NCI-H524 (cell line): Measurements from ENCODE around the gene CHCHD1.
"Not testable (repeated sequence)": the region's sequence is repeated elsewhere in the genome, so short reads cannot be mapped to it uniquely, and the experiment has no call there.

Experiments used
- DNase-seq, 2 experiments: peaks; one replicate each; lab custom pipeline; 2025; lab: John Stamatoyannopoulos, UW

Gene CHCHD1

DNA sequence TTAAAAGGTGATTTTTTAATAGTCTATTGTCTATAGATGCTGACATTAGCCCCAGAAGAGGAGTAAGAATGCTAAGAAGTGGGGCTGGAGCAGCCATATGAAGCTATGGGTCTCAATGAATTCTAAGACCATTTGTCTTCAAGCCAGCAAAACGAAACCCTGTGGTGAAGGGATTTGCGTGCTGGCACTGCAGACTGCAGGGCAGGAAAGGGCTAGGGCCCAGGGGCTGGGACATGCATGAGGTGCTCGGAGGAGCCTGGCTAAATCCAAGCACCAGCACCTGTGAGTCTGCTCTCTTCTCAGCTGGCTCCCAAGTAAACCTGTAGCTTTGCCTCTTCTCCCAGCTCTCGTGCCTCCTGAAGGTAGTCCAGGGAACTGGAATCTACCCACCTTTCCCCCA lies 30.8 kb downstream of the CHCHD1 start:
- DNase-seq, result no peak

DNA sequence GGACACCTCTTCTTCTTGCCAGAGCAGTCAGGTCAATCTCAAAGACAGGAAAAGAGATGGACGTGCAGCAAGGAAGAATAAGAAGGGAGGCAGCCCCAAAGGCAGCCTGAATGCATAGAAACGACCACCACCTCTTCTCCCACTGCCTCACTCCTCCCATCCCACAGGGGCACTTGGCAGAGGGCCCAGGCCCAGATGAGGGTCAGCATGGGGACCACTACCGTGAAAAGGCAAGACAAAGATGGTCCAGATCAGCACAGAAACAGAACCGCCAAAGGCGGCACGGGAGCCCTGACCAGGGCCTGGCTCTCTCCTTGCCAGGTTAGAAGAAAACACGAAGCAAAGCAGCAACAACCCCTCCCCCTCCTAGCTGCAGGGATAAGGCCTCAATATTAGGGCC lies 31.5 kb downstream of the CHCHD1 start:
- DNase-seq, result no peak

- no peak for DNase-seq
Measured at GRCh38 chr10:73814276-73814895, 32.5 kb downstream of the CHCHD1 start.

- no peak for DNase-seq
Measured at GRCh38 chr10:73814896-73815718, 33.3 kb downstream of the CHCHD1 start.

- no peak for DNase-seq
Measured at GRCh38 chr10:73815719-73816030, 33.8 kb downstream of the CHCHD1 start.

DNA sequence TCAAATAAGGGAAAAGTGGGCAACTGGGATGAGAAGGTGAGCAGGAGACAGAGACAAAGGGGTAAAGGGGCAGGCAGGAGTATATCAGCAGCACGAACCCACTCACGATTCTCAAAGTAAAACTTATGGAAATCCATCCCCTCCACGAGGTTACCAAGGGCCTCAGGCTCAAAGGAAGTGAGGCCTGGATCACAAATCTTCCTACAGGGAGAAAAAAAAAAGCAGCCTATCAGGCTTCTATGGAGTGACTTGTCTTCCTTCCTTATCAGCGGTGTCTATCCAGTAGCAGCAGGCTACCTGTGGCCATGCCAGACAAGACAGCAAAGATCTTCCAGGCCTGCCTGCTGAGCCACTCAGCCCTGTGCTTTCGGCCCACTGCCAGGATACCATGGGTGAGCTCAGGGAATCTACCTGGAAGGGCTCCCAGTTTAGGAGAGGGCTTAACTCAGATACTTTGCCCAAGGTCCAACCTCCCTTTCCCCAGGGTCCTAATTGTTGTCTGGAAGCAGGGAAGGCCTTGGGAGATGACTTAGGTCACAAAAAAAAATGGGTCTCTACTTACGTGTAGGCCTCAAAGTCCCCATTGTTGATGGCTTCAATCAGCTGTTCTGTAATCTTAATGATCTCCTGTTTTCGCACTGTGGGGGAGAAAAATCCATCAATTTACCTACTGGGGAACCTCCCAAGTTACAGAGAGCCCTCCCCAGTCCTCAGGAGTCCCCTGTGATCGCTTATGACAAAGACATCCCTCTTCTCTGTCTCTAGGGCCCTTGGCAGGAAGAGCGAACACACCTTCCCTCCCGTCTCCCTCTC lies 35.3 kb downstream of the CHCHD1 start:
- no peak for DNase-seq

DNA sequence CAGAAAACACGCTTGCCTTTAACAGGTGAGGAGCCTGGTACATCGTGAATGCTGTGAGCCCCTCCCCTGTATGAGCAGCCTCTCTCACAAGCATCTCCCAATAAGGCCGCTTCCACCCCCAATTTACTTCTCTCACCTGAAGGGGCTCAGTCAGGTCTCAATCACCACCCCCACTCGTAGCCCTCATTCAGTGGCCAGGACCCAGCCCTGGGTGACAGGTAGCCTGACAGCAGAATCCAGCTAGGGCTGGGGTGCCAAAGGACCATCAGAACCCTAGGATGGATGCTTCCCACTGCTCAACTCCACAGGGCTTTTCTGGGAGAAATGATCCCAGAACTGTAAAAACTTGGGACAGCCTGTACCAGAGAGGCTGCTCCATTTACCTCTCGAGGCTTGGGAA lies 36.0 kb downstream of the CHCHD1 start:
- DNase-seq, result no peak

DNA sequence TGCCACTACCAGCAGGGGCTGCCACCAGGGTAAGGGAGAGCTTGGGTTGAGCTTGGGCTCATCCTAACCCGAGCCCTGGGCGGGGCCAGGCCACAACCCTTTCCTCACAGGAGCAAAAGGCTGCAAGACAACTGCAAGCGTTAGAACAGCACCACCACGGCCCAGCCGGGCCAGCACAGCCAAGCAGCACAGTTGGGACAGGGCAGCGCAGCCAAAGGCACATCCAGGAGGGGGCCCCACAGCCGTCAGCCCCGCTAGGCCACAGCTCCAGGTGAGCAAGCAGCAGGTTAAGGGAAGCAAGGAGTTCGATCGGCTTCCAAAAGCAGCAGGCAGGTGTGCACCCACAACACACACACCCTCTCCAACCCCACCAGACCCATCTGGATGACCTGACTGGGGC lies 36.6 kb downstream of the CHCHD1 start:
- DNase-seq, result no peak

DNA sequence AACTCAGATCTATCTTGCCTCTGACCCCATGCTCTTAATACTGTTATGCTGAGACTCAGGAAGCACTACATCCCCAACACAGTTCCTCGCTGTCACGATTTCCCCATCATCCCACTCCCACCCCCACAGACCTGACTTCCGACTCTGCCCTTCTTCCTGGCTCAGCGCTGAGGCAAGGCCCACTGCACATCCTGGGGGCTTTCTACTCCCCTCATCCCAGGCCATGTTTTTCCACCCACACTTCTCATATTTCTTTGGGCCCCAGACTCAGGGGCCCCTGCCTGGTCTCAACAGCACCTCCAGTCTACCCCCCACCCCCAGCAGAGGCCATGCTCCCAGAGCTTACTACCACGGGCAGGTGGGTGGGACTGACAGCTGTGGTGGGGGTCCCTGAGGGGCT lies 37.2 kb downstream of the CHCHD1 start:
- no peak for DNase-seq

GRCh38 chr10:73819513-73820093 lies 37.8 kb downstream of the CHCHD1 start:
- no peak for DNase-seq

DNA sequence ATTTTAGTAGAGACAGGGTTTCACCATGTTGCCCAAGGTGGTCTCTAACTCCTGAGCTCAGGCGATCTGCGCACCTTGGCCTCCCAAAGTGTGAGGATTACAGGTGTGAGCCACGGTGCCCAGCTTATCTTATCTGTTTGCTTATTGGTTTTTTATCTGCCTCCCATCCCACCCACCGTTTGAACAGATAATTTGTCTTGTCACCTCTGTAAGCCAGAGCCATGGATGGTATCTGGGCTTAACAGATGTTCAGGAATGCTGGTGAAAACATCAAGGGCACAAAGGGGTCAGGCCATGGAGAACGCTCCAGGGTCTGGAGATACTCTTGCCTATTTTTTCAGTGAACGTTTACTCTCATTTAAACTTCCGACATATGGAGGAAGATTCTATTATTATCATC lies 41.5 kb downstream of the CHCHD1 start:
- no peak for DNase-seq

- no peak for DNase-seq
Measured at GRCh38 chr10:73824146-73824725, 42.4 kb downstream of the CHCHD1 start.

DNA sequence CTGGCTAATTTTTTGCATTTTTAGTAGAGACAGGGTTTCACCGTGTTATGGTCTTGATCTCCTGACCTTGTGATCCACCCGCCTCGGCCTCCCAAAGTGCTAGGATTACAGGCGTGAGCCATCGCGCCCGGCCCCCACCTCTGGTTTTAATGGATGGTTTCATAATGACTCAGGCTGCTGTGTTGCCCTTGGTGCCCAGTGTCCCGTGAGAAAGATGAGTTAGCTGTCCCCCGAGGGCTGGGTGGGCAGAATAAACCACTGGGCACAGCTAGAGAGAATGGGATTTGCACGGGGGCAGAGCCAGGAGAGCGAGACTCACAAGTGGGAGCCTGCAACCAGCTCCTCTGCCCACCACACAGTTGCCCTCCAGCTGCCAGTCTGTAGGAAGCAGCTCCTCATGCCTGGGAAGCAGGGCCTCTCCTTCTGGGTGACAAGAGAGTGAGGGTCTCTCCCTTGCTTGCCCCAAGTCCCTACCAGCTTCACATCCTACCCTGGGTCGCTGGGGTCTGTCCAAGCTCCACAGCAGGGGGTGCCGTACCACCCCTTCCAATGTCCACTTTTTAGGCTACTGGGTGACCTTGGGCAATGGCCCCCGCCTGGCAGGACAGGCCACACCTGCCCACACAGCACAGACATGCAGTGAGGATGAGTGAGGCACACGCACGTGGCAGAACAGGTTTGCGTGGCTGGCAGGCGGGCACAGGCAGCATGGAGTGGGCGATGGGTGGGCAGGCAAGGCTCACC lies 45.7 kb downstream of the CHCHD1 start:
- DNase-seq, result no peak

GRCh38 chr10:73828161-73828560 lies 46.3 kb downstream of the CHCHD1 start:
- no peak for DNase-seq

DNA sequence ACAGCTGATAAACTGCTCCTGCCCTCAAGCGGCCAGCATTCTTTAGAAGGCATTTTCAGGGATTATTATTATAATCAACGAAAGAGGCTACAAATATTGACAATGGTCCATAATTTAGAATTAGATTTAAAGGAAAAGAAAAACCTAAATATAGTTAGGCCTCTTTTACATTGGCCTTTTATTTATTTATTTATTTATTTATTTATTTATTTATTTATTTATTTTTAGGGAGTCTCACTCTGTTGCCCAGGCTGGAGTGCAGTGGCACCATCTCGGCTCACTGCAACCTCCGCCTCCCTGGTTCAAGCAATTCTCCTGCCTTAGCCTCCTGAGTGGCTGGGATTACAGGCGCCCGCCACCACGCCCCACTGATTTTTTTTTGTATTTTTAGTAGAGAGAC lies 47.2 kb downstream of the CHCHD1 start:
- DNase-seq, result not testable (repeated sequence)
